D341Med (cell line): ENCODE results near the gene CEP63.
A peak's percentile ranks its signal among the peaks of the same experiment; 100 is the strongest.
"Not testable (repeated sequence)": the region's sequence is repeated elsewhere in the genome, so short reads cannot be mapped to it uniquely, and the experiment has no call there.

Source experiments
- DNase-seq: peaks from one replicate; pipeline ENCODE4 v3.0.0; 2012; ENCODE audit warnings: low spot score

CEP63 gene

GRCh38 chr3:134576831-134577230 lies 91.0 kb downstream of the CEP63 start:
- DNase-seq, result no peak

GRCh38 chr3:134579141-134579665 lies 93.3 kb downstream of the CEP63 start:
- DNase-seq, result no peak

- DNase-seq, result no peak
These were observed 104.9 kb downstream of the CEP63 start for GRCh38 chr3:134590766-134591165.

- DNase-seq, result no peak
These were observed 106.9 kb downstream of the CEP63 start for GRCh38 chr3:134592806-134593205.

- no peak for DNase-seq
These were observed 108.5 kb downstream of the CEP63 start for GRCh38 chr3:134594331-134594741.

- not testable (repeated sequence) for DNase-seq
These were observed 109.1 kb downstream of the CEP63 start for GRCh38 chr3:134594986-134595385.

GRCh38 chr3:134597390-134597970 lies 111.6 kb downstream of the CEP63 start:
- DNase-seq, result no peak

- DNase-seq, result no peak
These were observed 113.1 kb downstream of the CEP63 start for GRCh38 chr3:134598763-134599545.

- DNase-seq, result no peak
These were observed 114.3 kb downstream of the CEP63 start for GRCh38 chr3:134600206-134600605.

- DNase-seq, result peak; percentile 94
These were observed 115.0 kb downstream of the CEP63 start for GRCh38 chr3:134600685-134601463.

GRCh38 chr3:134601539-134602439 lies 115.9 kb downstream of the CEP63 start:
- DNase-seq, result no peak

GRCh38 chr3:134602440-134602814 lies 116.6 kb downstream of the CEP63 start:
- no peak for DNase-seq

- no peak for DNase-seq
These were observed 117.6 kb downstream of the CEP63 start for GRCh38 chr3:134603480-134603879.

- no peak for DNase-seq
These were observed 118.1 kb downstream of the CEP63 start for GRCh38 chr3:134603956-134604355.

GRCh38 chr3:134605556-134605955 lies 119.7 kb downstream of the CEP63 start:
- no peak for DNase-seq

GRCh38 chr3:134606033-134607025 lies 120.5 kb downstream of the CEP63 start:
- DNase-seq, result no peak

- DNase-seq, result no peak
These were observed 121.5 kb downstream of the CEP63 start for GRCh38 chr3:134607054-134608022.

- DNase-seq, result peak; percentile 8
These were observed 122.3 kb downstream of the CEP63 start for GRCh38 chr3:134608023-134608770.
